HK-2 (cell line): ENCODE results near the gene RIC1.
"Not testable (repeated sequence)": the region's sequence is repeated elsewhere in the genome, so short reads cannot be mapped to it uniquely, and the experiment has no call there.

Source experiments
- DNase-seq: peaks from one replicate; pipeline ENCODE4 v3.0.0-alpha.2; 2018; ENCODE audit not compliant: unreplicated experiment

The RIC1 gene

GRCh38 chr9:5621327-5621726 lies 7.6 kb upstream of the RIC1 start:
- DNase-seq: no peak

GRCh38 chr9:5622016-5622415 lies 6.9 kb upstream of the RIC1 start:
- DNase-seq: no peak

- DNase-seq: no peak
These were observed 4.3 kb upstream of the RIC1 start for GRCh38 chr9:5624655-5625054.

GRCh38 chr9:5626727-5627634 lies 1.9 kb upstream of the RIC1 start:
- peak; percentile 16 for DNase-seq

GRCh38 chr9:5627686-5628085 lies 1.2 kb upstream of the RIC1 start:
- not testable (repeated sequence) for DNase-seq

- no peak for DNase-seq
These were observed 751 bp upstream of the RIC1 start for GRCh38 chr9:5628183-5628529.

GRCh38 chr9:5629312-5630080 lies 589 bp downstream of the RIC1 start:
- peak; percentile 35 for DNase-seq

- no peak for DNase-seq
These were observed 1.2 kb downstream of the RIC1 start for GRCh38 chr9:5630081-5630507.

GRCh38 chr9:5631026-5631425 lies 2.1 kb downstream of the RIC1 start:
- DNase-seq: no peak

- DNase-seq: no peak
These were observed 3.6 kb downstream of the RIC1 start for GRCh38 chr9:5632540-5632939.

- no peak for DNase-seq
These were observed 4.3 kb downstream of the RIC1 start for GRCh38 chr9:5633243-5633642.

GRCh38 chr9:5635390-5635789 lies 6.5 kb downstream of the RIC1 start:
- DNase-seq: no peak

- DNase-seq: no peak
These were observed 10.9 kb downstream of the RIC1 start for GRCh38 chr9:5639816-5640215.

GRCh38 chr9:5642170-5642569 lies 13.3 kb downstream of the RIC1 start:
- DNase-seq: no peak

GRCh38 chr9:5643005-5643624 lies 14.2 kb downstream of the RIC1 start:
- no peak for DNase-seq

- DNase-seq: no peak
These were observed 15.6 kb downstream of the RIC1 start for GRCh38 chr9:5644501-5644900.

GRCh38 chr9:5646116-5646515 lies 17.2 kb downstream of the RIC1 start:
- no peak for DNase-seq

- no peak for DNase-seq
These were observed 21.6 kb downstream of the RIC1 start for GRCh38 chr9:5650356-5651105.

- no peak for DNase-seq
These were observed 22.3 kb downstream of the RIC1 start for GRCh38 chr9:5651246-5651645.

- no peak for DNase-seq
These were observed 23.9 kb downstream of the RIC1 start for GRCh38 chr9:5652821-5653220.

GRCh38 chr9:5662804-5663203 lies 33.9 kb downstream of the RIC1 start:
- DNase-seq: not testable (repeated sequence)

GRCh38 chr9:5665059-5665458 lies 36.2 kb downstream of the RIC1 start:
- DNase-seq: no peak
